Measurements from ENCODE around the gene SSUH2. TPM values are rescaled to one million over a fixed set of nuclear protein-coding genes. Genes with fewer than 3 reads are reported as not detected.
"Not testable (repeated sequence)": the region's sequence is repeated elsewhere in the genome, so short reads cannot be mapped to it uniquely, and the experiment has no call there.

Gene SSUH2
- total and polyA plus RNA-seq, 7 experiments from 2014 or later: not detected

DNA sequence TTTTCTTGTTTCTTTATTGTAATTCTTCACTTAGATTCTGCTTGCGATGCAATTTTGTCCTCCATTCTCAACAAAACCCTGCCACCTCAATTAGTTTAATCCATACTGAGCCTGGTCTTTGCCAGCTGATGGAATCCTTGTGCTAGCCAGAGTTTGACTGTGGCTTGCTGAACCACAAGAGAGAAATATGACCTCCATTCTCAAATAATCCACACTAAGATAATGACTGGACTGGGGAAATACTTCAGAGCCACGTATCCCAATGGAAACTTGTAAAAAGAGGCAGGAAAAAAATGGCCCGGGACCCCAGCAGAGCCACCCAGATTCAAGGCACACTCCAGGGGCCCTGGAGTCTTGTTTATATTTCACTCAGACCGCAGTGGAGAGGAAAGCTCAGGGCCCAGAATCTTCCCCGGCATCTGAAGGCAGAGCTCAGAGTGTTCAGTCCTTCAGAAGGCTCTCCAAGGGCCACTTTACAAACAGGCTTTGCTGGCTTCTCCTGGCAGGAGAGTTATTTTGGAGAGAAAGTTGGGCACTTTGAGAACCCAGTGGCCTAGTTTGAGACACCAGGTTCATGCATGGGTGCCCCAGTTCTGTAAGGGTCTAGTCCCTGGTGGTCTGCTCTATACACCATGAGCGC lies 62.7 kb downstream of the SSUH2 start:
- H3K27me3 ChIP-seq (ENCODE audit: control insufficient read depth in 2 of 2, insufficient read depth in 2 of 2, low read length in 2 of 2): no peaks in the 10 kb centered on the region
- POLR2A ChIA-PET: no interaction called here
- no peaks in the 10 kb centered on the region for H3K36me3 Mint-ChIP-seq
- CTCF ChIA-PET: no interaction called here
- H3K9me3 ChIP-seq (ENCODE audit: control insufficient read depth in 2 of 3, low read length in 3 of 3): no peaks in the 10 kb centered on the region
- no peak overlapping the region for H3K4me3 ChIP-seq (ENCODE audit: low read length)
- peaks cover 0 to 11% (median 4%) of the 10 kb centered on the region in 5 donors for H3K27me3 Mint-ChIP-seq
- no peaks in the 10 kb centered on the region for H3K4me1 ChIP-seq (ENCODE audit: control insufficient read depth in 2 of 2, insufficient read depth in 2 of 2, low read length in 2 of 2)
- peaks cover 0 to 2% (median 0%) of the 10 kb centered on the region in 7 donors for H3K4me1 Mint-ChIP-seq
- peaks cover 0 to 6% (median 0%) of the 10 kb centered on the region in 11 donors for H3K9me3 Mint-ChIP-seq
- no peak overlapping the region for H3K4me3 Mint-ChIP-seq
- DNase-seq (no peak), ATAC-seq (no peak)
- no peak overlapping the region for H3K27ac Mint-ChIP-seq
- H3K27ac ChIP-seq (ENCODE audit: low read depth, low read length): no peak overlapping the region
- no peaks in the 10 kb centered on the region for H3K36me3 ChIP-seq (ENCODE audit: control insufficient read depth in 2 of 3, insufficient read depth in 3 of 3, low read length in 3 of 3)
- intact Hi-C loops (cut with micrococcal nuclease): no loop called here

DNA sequence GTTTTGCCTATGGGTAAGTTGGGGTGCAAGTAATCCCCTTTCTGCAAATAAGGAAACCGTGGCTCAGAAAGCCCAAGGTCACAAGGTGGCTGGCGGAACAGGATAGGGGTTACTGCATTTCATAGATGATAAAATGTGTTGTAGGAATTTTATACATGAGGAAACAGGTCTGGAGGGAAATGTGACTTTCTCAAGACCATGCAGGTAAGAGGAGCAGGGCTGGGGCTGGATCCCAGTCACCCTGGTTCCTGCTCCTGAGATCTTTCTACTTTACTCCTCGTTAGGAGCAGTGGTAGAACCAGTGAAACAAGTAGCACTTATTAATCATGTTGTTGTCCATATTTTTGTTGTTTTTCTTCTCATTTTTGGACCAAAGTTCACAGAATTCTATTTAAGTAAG lies 63.2 kb downstream of the SSUH2 start:
- no peaks in the 10 kb centered on the region for H3K36me3 Mint-ChIP-seq
- H3K4me3 ChIP-seq (ENCODE audit: low read length): no peak overlapping the region
- H3K27ac ChIP-seq (ENCODE audit: low read depth, low read length): no peak overlapping the region
- H3K4me1 ChIP-seq (ENCODE audit: control insufficient read depth in 2 of 2, insufficient read depth in 2 of 2, low read length in 2 of 2): no peaks in the 10 kb centered on the region
- H3K27me3 ChIP-seq (ENCODE audit: control insufficient read depth in 2 of 2, insufficient read depth in 2 of 2, low read length in 2 of 2): no peaks in the 10 kb centered on the region
- H3K27ac Mint-ChIP-seq: no peak overlapping the region
- POLR2A ChIA-PET: no interaction called here
- no peak for ATAC-seq
- H3K4me1 Mint-ChIP-seq: peaks cover 0 to 2% (median 0%) of the 10 kb centered on the region in 7 donors
- intact Hi-C loops (cut with micrococcal nuclease): no loop called here
- CTCF ChIA-PET: no interaction called here
- H3K9me3 ChIP-seq (ENCODE audit: control insufficient read depth in 2 of 3, low read length in 3 of 3): no peaks in the 10 kb centered on the region
- DNase-seq: no peak
- peaks cover 0 to 6% (median 0%) of the 10 kb centered on the region in 11 donors for H3K9me3 Mint-ChIP-seq
- no peak overlapping the region for H3K4me3 Mint-ChIP-seq
- H3K36me3 ChIP-seq (ENCODE audit: control insufficient read depth in 2 of 3, insufficient read depth in 3 of 3, low read length in 3 of 3): no peaks in the 10 kb centered on the region
- H3K27me3 Mint-ChIP-seq: peaks cover 0 to 11% (median 4%) of the 10 kb centered on the region in 5 donors

DNA sequence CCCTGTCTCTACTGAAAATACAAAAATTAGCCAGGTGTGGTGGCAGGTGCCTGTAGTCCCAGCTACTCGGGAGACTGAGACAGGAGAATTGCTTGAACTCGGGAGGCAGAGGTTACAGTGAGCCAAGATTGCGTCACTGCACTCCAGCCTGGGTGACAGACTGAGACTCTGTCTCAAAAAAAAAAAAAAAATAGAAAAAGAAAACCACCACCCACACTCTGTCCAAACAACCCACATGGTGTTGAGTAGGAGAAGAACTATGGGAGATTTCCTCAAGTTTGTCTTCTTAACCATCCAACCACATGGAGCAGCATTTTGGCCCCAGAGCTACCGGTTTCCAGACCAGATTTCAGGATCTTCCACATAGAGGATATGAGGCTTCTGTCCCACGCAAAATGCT lies 64.2 kb downstream of the SSUH2 start:
- DNase-seq; H3K4me3 ChIP-seq (ENCODE audit: low read length); intact Hi-C loops (cut with micrococcal nuclease); POLR2A ChIA-PET; H3K36me3 ChIP-seq (ENCODE audit: control insufficient read depth in 2 of 3, insufficient read depth in 3 of 3, low read length in 3 of 3); H3K36me3 Mint-ChIP-seq; H3K9me3 ChIP-seq (ENCODE audit: control insufficient read depth in 2 of 3, low read length in 3 of 3); H3K4me1 ChIP-seq (ENCODE audit: control insufficient read depth in 2 of 2, insufficient read depth in 2 of 2, low read length in 2 of 2); ATAC-seq; H3K27me3 ChIP-seq (ENCODE audit: control insufficient read depth in 2 of 2, insufficient read depth in 2 of 2, low read length in 2 of 2); H3K27ac ChIP-seq (ENCODE audit: low read depth, low read length); H3K9me3 Mint-ChIP-seq; H3K27ac Mint-ChIP-seq; H3K4me3 Mint-ChIP-seq; H3K4me1 Mint-ChIP-seq: not testable (repeated sequence)
- peaks cover 0 to 11% (median 4%) of the 10 kb centered on the region in 5 donors for H3K27me3 Mint-ChIP-seq
- CTCF ChIA-PET: interaction anchor here (0.7 kb wide), 1 partner anchor 58 kb away, joined by 4 read pairs; no protein-coding TSS in a partner anchor

DNA sequence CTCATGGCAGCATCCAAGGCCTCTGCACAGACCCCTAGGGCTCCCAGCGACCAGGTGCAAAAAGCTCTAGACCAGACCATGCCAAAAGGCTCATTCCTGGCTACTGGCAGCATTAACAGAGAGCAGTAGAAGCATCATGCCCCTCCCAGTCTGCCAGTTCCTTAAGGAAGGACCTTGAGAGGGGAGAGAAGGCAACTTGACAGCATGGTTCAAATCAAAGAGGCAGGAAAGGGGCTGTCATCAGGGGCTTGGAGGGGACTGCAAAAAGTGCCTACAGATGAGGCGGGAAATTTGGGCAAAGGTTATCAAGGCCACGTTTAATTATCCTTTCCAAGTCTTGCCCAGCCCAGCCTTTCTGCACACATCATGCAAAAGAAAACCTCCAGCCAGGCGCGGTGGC lies 64.7 kb downstream of the SSUH2 start:
- intact Hi-C loops (cut with micrococcal nuclease): no loop called here
- no peaks in the 10 kb centered on the region for H3K36me3 Mint-ChIP-seq
- H3K27me3 Mint-ChIP-seq: peaks cover 0 to 9% (median 4%) of the 10 kb centered on the region in 5 donors
- Histone ChIP-seq H3K4me1 (ENCODE audit: control insufficient read depth in 2 of 2, insufficient read depth in 2 of 2, low read length in 2 of 2) (no peaks in the 10 kb centered on the region), H3K4me3 (ENCODE audit: low read length) (no peak overlapping the region), H3K9me3 (ENCODE audit: control insufficient read depth in 2 of 3, low read length in 3 of 3) (no peaks in the 10 kb centered on the region), H3K27ac (ENCODE audit: low read depth, low read length) (no peak overlapping the region), H3K36me3 (ENCODE audit: control insufficient read depth in 2 of 3, insufficient read depth in 3 of 3, low read length in 3 of 3) (no peaks in the 10 kb centered on the region), H3K27me3 (ENCODE audit: control insufficient read depth in 2 of 2, insufficient read depth in 2 of 2, low read length in 2 of 2) (no peaks in the 10 kb centered on the region)
- POLR2A ChIA-PET: no interaction called here
- peaks cover 0 to 6% (median 0%) of the 10 kb centered on the region in 11 donors for H3K9me3 Mint-ChIP-seq
- ATAC-seq (no peak), DNase-seq (no peak)
- H3K4me1 Mint-ChIP-seq: peaks cover 0 to 2% (median 0%) of the 10 kb centered on the region in 7 donors
- H3K4me3 Mint-ChIP-seq: no peak overlapping the region
- CTCF ChIA-PET: interaction anchor here (0.7 kb wide), 1 partner anchor 58 kb away, joined by 4 read pairs; no protein-coding TSS in a partner anchor
- H3K27ac Mint-ChIP-seq: no peak overlapping the region

DNA sequence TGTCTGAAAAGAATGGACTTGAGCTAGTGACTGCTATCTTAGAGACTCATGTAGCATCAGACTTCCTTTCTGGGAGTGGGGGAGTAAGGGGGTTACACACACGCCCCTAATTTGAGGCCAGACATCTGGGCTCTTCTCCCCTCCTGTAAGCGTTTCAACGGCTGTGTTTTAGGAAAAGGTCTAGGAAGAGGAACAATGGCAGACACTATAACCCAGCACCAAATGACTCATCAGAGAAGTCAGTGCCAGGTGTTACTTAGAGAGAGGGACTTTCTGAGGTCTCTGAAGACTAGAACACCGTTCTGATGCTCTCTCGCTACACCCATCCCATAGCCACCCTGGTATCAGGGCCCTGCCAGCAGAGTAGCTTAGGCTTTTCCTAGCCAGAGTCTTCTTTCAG lies 65.5 kb downstream of the SSUH2 start:
- no peaks in the 10 kb centered on the region for H3K36me3 Mint-ChIP-seq
- H3K4me1 Mint-ChIP-seq: peaks cover 0 to 2% (median 0%) of the 10 kb centered on the region in 7 donors
- CTCF ChIA-PET: no interaction called here
- no peak overlapping the region for H3K4me3 Mint-ChIP-seq
- Histone ChIP-seq H3K36me3 (ENCODE audit: control insufficient read depth in 2 of 3, insufficient read depth in 3 of 3, low read length in 3 of 3) (no peaks in the 10 kb centered on the region), H3K9me3 (ENCODE audit: control insufficient read depth in 2 of 3, low read length in 3 of 3) (no peaks in the 10 kb centered on the region), H3K4me3 (ENCODE audit: low read length) (no peak overlapping the region), H3K27ac (ENCODE audit: low read depth, low read length) (no peak overlapping the region), H3K4me1 (ENCODE audit: control insufficient read depth in 2 of 2, insufficient read depth in 2 of 2, low read length in 2 of 2) (no peaks in the 10 kb centered on the region), H3K27me3 (ENCODE audit: control insufficient read depth in 2 of 2, insufficient read depth in 2 of 2, low read length in 2 of 2) (no peaks in the 10 kb centered on the region)
- intact Hi-C loops (cut with micrococcal nuclease): no loop called here
- H3K27me3 Mint-ChIP-seq: peaks cover 0 to 7% (median 4%) of the 10 kb centered on the region in 5 donors
- H3K9me3 Mint-ChIP-seq: peaks cover 0 to 6% (median 0%) of the 10 kb centered on the region in 11 donors
- POLR2A ChIA-PET: no interaction called here
- H3K27ac Mint-ChIP-seq: no peak overlapping the region
- no peak for DNase-seq
- no peak for ATAC-seq

DNA sequence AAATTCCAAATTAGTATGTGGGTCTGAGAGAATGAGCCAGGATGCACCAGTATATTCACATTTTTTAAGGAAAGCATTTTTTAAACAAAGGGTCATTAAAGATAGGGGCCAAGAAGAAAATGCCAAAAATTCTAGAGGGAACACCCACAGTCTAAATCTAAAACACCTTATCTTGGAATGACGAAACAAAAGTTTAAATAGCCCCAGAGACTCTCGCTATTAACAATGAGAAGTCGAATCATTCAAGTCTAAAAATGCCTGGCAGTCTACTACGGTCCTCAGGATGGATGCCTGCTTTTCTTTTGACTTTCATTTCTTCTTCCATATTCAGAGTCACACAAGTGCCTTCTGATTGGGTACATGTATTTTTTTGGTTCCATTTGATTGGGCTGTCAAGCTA lies 66.3 kb downstream of the SSUH2 start:
- H3K4me3 Mint-ChIP-seq: no peak overlapping the region
- H3K27me3 ChIP-seq (ENCODE audit: control insufficient read depth in 2 of 2, insufficient read depth in 2 of 2, low read length in 2 of 2): no peaks in the 10 kb centered on the region
- no peak overlapping the region for H3K27ac ChIP-seq (ENCODE audit: low read depth, low read length)
- peaks cover 0 to 6% (median 0%) of the 10 kb centered on the region in 11 donors for H3K9me3 Mint-ChIP-seq
- intact Hi-C loops (cut with micrococcal nuclease): no loop called here
- no peaks in the 10 kb centered on the region for H3K36me3 ChIP-seq (ENCODE audit: control insufficient read depth in 2 of 3, insufficient read depth in 3 of 3, low read length in 3 of 3)
- DNase-seq: no peak
- POLR2A ChIA-PET: no interaction called here
- H3K4me1 ChIP-seq (ENCODE audit: control insufficient read depth in 2 of 2, insufficient read depth in 2 of 2, low read length in 2 of 2): no peaks in the 10 kb centered on the region
- ATAC-seq: no peak
- no peak overlapping the region for H3K4me3 ChIP-seq (ENCODE audit: low read length)
- H3K9me3 ChIP-seq (ENCODE audit: control insufficient read depth in 2 of 3, low read length in 3 of 3): no peaks in the 10 kb centered on the region
- CTCF ChIA-PET: interaction anchor here (0.7 kb wide), 1 partner anchor 66 kb away, joined by 3 read pairs; the partner anchor contains the start of gene SSUH2
- no peaks in the 10 kb centered on the region for H3K36me3 Mint-ChIP-seq
- H3K27me3 Mint-ChIP-seq: peaks cover 0 to 7% (median 4%) of the 10 kb centered on the region in 5 donors
- no peak overlapping the region for H3K27ac Mint-ChIP-seq
- peaks cover 0 to 2% (median 0%) of the 10 kb centered on the region in 7 donors for H3K4me1 Mint-ChIP-seq
